Duodenal mucosa (tissue), 2 donors: ENCODE results near the gene NFIA.

Experiments
- H3K27ac ChIP-seq: one replicate; pipeline ENCODE4 v1.7.0; 2013; ENCODE audit warnings: low read depth, low read length
- H3K27me3 ChIP-seq, 2 donors: one replicate each; pipeline ENCODE4 v1.7.0; 2013; ENCODE audit warnings: low read length in 2 of 2, control low read depth in 1 of 2; ENCODE audit not compliant: insufficient read depth in 2 of 2, control insufficient read depth in 1 of 2
- H3K36me3 ChIP-seq, 2 donors: one replicate each; pipeline ENCODE4 v1.7.0; 2013; ENCODE audit warnings: low read length in 2 of 2, control low read depth in 1 of 2; ENCODE audit not compliant: insufficient read depth in 2 of 2, control insufficient read depth in 1 of 2
- H3K4me1 ChIP-seq, 2 donors: one replicate each; pipeline ENCODE4 v1.7.0; 2013; ENCODE audit warnings: low read length in 2 of 2, control low read depth in 1 of 2; ENCODE audit not compliant: insufficient read depth in 2 of 2, control insufficient read depth in 1 of 2
- H3K4me3 ChIP-seq, 2 donors: one replicate each; pipeline ENCODE4 v1.7.0; 2013; ENCODE audit warnings: low read length in 2 of 2, low read depth in 1 of 2
- H3K9ac ChIP-seq, 2 donors: one replicate each; pipeline ENCODE4 v1.7.0; 2013; ENCODE audit warnings: low read length in 2 of 2, low read depth in 1 of 2
- H3K9me3 ChIP-seq, 2 donors: one replicate each; pipeline ENCODE4 v1.7.0; 2013; ENCODE audit warnings: low read length in 2 of 2, control low read depth in 1 of 2; ENCODE audit not compliant: control insufficient read depth in 1 of 2

NFIA gene

GRCh38 chr1:61175976-61176375, 93.6 kb downstream of the NFIA start:
- Histone ChIP-seq H3K36me3 (no peaks in the 10 kb centered on the region), H3K9me3 (no peaks in the 10 kb centered on the region), H3K27me3 (no peaks in the 10 kb centered on the region), H3K9ac (no peak overlapping the region), H3K27ac (no peak overlapping the region), H3K4me1 (peaks cover 0 to 16% of the 10 kb centered on the region in 2 donors), H3K4me3 (no peak overlapping the region)

- Histone ChIP-seq H3K27me3 (no peaks in the 10 kb centered on the region), H3K4me3 (no peak overlapping the region), H3K9ac (no peak overlapping the region), H3K9me3 (no peaks in the 10 kb centered on the region), H3K36me3 (no peaks in the 10 kb centered on the region), H3K27ac (no peak overlapping the region), H3K4me1 (peaks cover 4 to 17% of the 10 kb centered on the region in 2 donors)
These were observed 99.0 kb downstream of the NFIA start for GRCh38 chr1:61181067-61182038.

- H3K4me1 ChIP-seq = peaks cover 4 to 22% of the 10 kb centered on the region in 2 donors
These were observed 99.7 kb downstream of the NFIA start for GRCh38 chr1:61182049-61182448.

GRCh38 chr1:61182480-61182879, 100.1 kb downstream of the NFIA start:
- no peak overlapping the region for H3K9ac ChIP-seq
- no peak overlapping the region for H3K27ac ChIP-seq
- H3K4me3 ChIP-seq = no peak overlapping the region
- H3K4me1 ChIP-seq = peaks cover 4 to 25% of the 10 kb centered on the region in 2 donors
- no peaks in the 10 kb centered on the region for H3K9me3 ChIP-seq
- H3K27me3 ChIP-seq = no peaks in the 10 kb centered on the region
- H3K36me3 ChIP-seq = no peaks in the 10 kb centered on the region

More at GRCh38 chr1:61182049-61182448, 99.7 kb downstream of the NFIA start:
- Histone ChIP-seq H3K9me3 (no peaks in the 10 kb centered on the region), H3K9ac (no peak overlapping the region), H3K27me3 (no peaks in the 10 kb centered on the region), H3K36me3 (no peaks in the 10 kb centered on the region), H3K4me3 (no peak overlapping the region), H3K27ac (no peak overlapping the region)

GRCh38 chr1:61183471-61184039, 101.2 kb downstream of the NFIA start:
- Histone ChIP-seq H3K4me3 (peak overlapping the region; percentile 10 to 62), H3K27ac (peak overlapping the region; percentile 79), H3K9me3 (no peaks in the 10 kb centered on the region), H3K4me1 (peaks cover 4 to 25% of the 10 kb centered on the region in 2 donors), H3K36me3 (no peaks in the 10 kb centered on the region), H3K27me3 (no peaks in the 10 kb centered on the region), H3K9ac (peak overlapping the region in 1 of 2 donors; percentile 44)

GRCh38 chr1:61184040-61184713, 101.8 kb downstream of the NFIA start:
- Histone ChIP-seq H3K27me3 (no peaks in the 10 kb centered on the region), H3K9me3 (no peaks in the 10 kb centered on the region), H3K36me3 (no peaks in the 10 kb centered on the region), H3K9ac (peak overlapping the region in 1 of 2 donors; percentile 44), H3K4me1 (peaks cover 4 to 25% of the 10 kb centered on the region in 2 donors), H3K27ac (peak overlapping the region; percentile 79), H3K4me3 (peak overlapping the region; percentile 10 to 62)

GRCh38 chr1:61184714-61185106, 102.3 kb downstream of the NFIA start:
- no peaks in the 10 kb centered on the region for H3K36me3 ChIP-seq
- peak overlapping the region; percentile 10 to 23 for H3K4me3 ChIP-seq
- H3K9me3 ChIP-seq = no peaks in the 10 kb centered on the region
- H3K4me1 ChIP-seq = peaks cover 4 to 25% of the 10 kb centered on the region in 2 donors
- H3K27ac ChIP-seq = peak overlapping the region; percentile 41
- H3K9ac ChIP-seq = peak overlapping the region in 1 of 2 donors; percentile 5
- H3K27me3 ChIP-seq = no peaks in the 10 kb centered on the region

- Histone ChIP-seq H3K36me3 (no peaks in the 10 kb centered on the region), H3K9me3 (no peaks in the 10 kb centered on the region), H3K27me3 (no peaks in the 10 kb centered on the region), H3K4me3 (no peak overlapping the region), H3K27ac (no peak overlapping the region), H3K9ac (no peak overlapping the region), H3K4me1 (peaks cover 4 to 25% of the 10 kb centered on the region in 2 donors)
These were observed 104.4 kb downstream of the NFIA start for GRCh38 chr1:61186753-61187152.

GRCh38 chr1:61187352-61188086, 105.2 kb downstream of the NFIA start:
- Histone ChIP-seq H3K4me1 (peaks cover 4 to 25% of the 10 kb centered on the region in 2 donors), H3K9me3 (no peaks in the 10 kb centered on the region), H3K36me3 (no peaks in the 10 kb centered on the region), H3K27ac (no peak overlapping the region), H3K9ac (no peak overlapping the region), H3K4me3 (no peak overlapping the region), H3K27me3 (no peaks in the 10 kb centered on the region)
